WTC11 (cell line): ENCODE measurements around the gene MDN1. TPM values are rescaled to one million over a fixed set of nuclear protein-coding genes. Genes with fewer than 3 reads are reported as not detected.

Experiments
- ATAC-seq: fragments of 200-7000 bp; cut with Tn5 transposase; 2 replicates; pipeline ENCODE4 v1.10.0; 2021; ENCODE audit warnings: mild to moderate bottlenecking, moderate library complexity
- CTCF ChIA-PET: fragments of 300-600 bp; sonication (Branson Sonifier 250); formaldehyde crosslinking; loops from one replicate; lab custom pipeline; 2021; ENCODE audit warnings: antibody characterized with exemption; lab: Charles Lee
- POLR2A ChIA-PET: fragments of 350-600 bp; sonication (Branson Sonifier 250); formaldehyde crosslinking; loops from one replicate; lab custom pipeline; 2021; ENCODE audit warnings: antibody characterized with exemption; lab: Charles Lee
- DNase-seq: peaks from one replicate; pipeline ENCODE4 v3.0.0; 2021; ENCODE audit warnings: low spot score
- H3K27ac Mint-ChIP-seq: 2 replicates; pipeline ENCODE4 v1.8.0; 2021; ENCODE audit warnings: mixed read lengths
- H3K27me3 Mint-ChIP-seq: 2 replicates; pipeline ENCODE4 v1.8.0; 2021; ENCODE audit warnings: low read depth, mild to moderate bottlenecking, moderate library complexity, mixed read lengths
- H3K36me3 Mint-ChIP-seq: 2 replicates; pipeline ENCODE4 v1.8.0; 2021; ENCODE audit warnings: mixed read lengths
- H3K4me1 Mint-ChIP-seq: 2 replicates; pipeline ENCODE4 v1.8.0; 2022; ENCODE audit warnings: mixed read lengths
- H3K4me3 Mint-ChIP-seq: 2 replicates; pipeline ENCODE4 v1.8.0; 2021; ENCODE audit warnings: mild to moderate bottlenecking, moderate library complexity, mixed read lengths
- H3K9me3 Mint-ChIP-seq: 2 replicates; pipeline ENCODE4 v1.8.0; 2021; ENCODE audit warnings: mixed read lengths
- GTF2I ChIP-seq: fragments of 250-450 bp; sonication (Bioruptor Pico); conservative IDR thresholded peaks from 2 replicates; pipeline ENCODE4 v1.4.0; 2021; ENCODE audit warnings: mild to moderate bottlenecking
- IRF2 ChIP-seq: sonication (generic); formaldehyde crosslinking; IDR thresholded peaks from 2 replicates; pipeline ENCODE4 v1.8.0; 2022; ENCODE audit warnings: low read depth, missing genetic modification reagents, borderline replicate concordance
- JUN ChIP-seq: sonication (generic); formaldehyde crosslinking; IDR thresholded peaks from 2 replicates; pipeline ENCODE4 v1.8.0; 2023; ENCODE audit warnings: mild to moderate bottlenecking, missing genetic modification reagents
- NR2C2 ChIP-seq: sonication (generic); formaldehyde crosslinking; IDR thresholded peaks from 2 replicates; pipeline ENCODE4 v1.8.0; 2022; ENCODE audit warnings: mild to moderate bottlenecking, missing genetic modification reagents
- NR3C1 ChIP-seq: sonication (generic); formaldehyde crosslinking; conservative IDR thresholded peaks from 2 replicates; pipeline ENCODE4 v1.8.1; 2023; ENCODE audit warnings: low read depth, mild to moderate bottlenecking, missing genetic modification reagents
- SOX15 ChIP-seq: fragments of 250-450 bp; sonication (Bioruptor Pico); IDR thresholded peaks from 2 replicates; pipeline ENCODE4 v1.9.0; 2021; ENCODE audit warnings: mild to moderate bottlenecking
- TP53 ChIP-seq: sonication (generic); formaldehyde crosslinking; IDR thresholded peaks from 2 replicates; pipeline ENCODE4 v1.8.1; 2023; ENCODE audit warnings: mild to moderate bottlenecking, missing genetic modification reagents
- ZNF317 ChIP-seq: sonication (generic); formaldehyde crosslinking; IDR thresholded peaks from 2 replicates; pipeline ENCODE4 v1.8.1; 2023; ENCODE audit warnings: low read depth, mild to moderate bottlenecking, moderate library complexity, missing genetic modification reagents, borderline replicate concordance
- ZNF423 ChIP-seq: fragments of 250-450 bp; sonication (Bioruptor Pico); IDR thresholded peaks from 2 replicates; pipeline ENCODE4 v2.1.2; 2022; ENCODE audit warnings: mild to moderate bottlenecking, moderate library complexity
- total RNA-seq: library from RNA; stranded (reverse); gene quantifications from 3 replicates; pipeline ENCODE4 v1.2.3, GENCODE V29; 2021
- TF ChIP-seq, protein P1 (sequence below): sonication (generic); formaldehyde crosslinking; conservative IDR thresholded peaks from 2 replicates; pipeline ENCODE4 v1.8.1; 2023; ENCODE audit warnings: mild to moderate bottlenecking, low read depth, missing genetic modification reagents, moderate library complexity
- TF ChIP-seq, protein P2 (sequence below): sonication (generic); formaldehyde crosslinking; IDR thresholded peaks from 2 replicates; pipeline ENCODE4 v1.8.1; 2023; ENCODE audit warnings: mild to moderate bottlenecking, missing genetic modification reagents
- TF ChIP-seq, protein P3 (sequence below): sonication (generic); formaldehyde crosslinking; IDR thresholded peaks from 2 replicates; pipeline ENCODE4 v1.8.0; 2022; ENCODE audit warnings: missing genetic modification reagents
- TF ChIP-seq, protein P4 (sequence below): fragments of 250-450 bp; sonication (Bioruptor Pico); IDR thresholded peaks from 2 replicates; pipeline ENCODE4 v2.1.2; 2022; ENCODE audit warnings: mild to moderate bottlenecking, moderate library complexity

Gene MDN1
- total RNA-seq, 1 experiment from 2014 or later: 195 TPM

DNA sequence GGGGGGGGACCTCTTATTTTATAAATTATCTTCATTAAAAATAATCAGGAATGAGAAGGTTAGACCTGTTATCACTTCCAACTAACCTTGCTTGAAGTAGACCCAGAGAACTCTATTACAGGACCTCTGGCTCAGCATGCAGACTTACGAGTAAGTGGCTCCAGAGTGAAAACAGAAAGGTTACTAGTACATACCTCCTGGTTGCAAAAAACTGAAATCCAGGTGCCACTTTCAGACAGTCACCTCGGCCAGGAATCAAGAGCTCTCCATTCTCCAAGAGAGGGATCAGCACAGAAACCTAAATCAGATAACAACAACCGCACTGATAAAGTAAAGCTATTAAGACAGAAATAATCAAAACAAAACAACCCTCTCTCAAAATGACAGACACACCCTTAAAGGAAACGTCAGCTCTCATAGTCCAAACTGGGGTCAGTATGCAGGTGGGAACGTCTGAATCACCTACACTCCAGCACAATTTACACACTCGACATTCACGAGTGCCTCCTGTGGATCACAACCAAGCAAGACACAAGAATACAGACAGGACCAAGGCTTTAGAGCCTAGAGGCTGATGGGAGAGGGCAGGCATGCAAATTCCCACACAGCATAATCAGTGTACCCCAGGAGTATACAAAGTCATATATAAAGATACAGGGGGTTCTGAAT lies 31.8 kb downstream of the MDN1 start:
- Mint-ChIP-seq H3K4me1 (no peaks in the 10 kb centered on the region), H3K27me3 (no peaks in the 10 kb centered on the region)
- POLR2A ChIA-PET: no interaction called here
- no peak for TF ChIP-seq NR3C1
- no peak for TF ChIP-seq NR2C2 (CRISPR knock-in tag)
- TF ChIP-seq, protein P1, sequence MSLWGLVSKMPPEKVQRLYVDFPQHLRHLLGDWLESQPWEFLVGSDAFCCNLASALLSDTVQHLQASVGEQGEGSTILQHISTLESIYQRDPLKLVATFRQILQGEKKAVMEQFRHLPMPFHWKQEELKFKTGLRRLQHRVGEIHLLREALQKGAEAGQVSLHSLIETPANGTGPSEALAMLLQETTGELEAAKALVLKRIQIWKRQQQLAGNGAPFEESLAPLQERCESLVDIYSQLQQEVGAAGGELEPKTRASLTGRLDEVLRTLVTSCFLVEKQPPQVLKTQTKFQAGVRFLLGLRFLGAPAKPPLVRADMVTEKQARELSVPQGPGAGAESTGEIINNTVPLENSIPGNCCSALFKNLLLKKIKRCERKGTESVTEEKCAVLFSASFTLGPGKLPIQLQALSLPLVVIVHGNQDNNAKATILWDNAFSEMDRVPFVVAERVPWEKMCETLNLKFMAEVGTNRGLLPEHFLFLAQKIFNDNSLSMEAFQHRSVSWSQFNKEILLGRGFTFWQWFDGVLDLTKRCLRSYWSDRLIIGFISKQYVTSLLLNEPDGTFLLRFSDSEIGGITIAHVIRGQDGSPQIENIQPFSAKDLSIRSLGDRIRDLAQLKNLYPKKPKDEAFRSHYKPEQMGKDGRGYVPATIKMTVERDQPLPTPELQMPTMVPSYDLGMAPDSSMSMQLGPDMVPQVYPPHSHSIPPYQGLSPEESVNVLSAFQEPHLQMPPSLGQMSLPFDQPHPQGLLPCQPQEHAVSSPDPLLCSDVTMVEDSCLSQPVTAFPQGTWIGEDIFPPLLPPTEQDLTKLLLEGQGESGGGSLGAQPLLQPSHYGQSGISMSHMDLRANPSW (CRISPR knock-in tag): no peak
- TF ChIP-seq ZNF423: no peak
- no peak for TF ChIP-seq JUN
- TF ChIP-seq SOX15 (CRISPR knock-in tag): no peak
- TF ChIP-seq TP53 (CRISPR knock-in tag): no peak
- TF ChIP-seq, protein P2, sequence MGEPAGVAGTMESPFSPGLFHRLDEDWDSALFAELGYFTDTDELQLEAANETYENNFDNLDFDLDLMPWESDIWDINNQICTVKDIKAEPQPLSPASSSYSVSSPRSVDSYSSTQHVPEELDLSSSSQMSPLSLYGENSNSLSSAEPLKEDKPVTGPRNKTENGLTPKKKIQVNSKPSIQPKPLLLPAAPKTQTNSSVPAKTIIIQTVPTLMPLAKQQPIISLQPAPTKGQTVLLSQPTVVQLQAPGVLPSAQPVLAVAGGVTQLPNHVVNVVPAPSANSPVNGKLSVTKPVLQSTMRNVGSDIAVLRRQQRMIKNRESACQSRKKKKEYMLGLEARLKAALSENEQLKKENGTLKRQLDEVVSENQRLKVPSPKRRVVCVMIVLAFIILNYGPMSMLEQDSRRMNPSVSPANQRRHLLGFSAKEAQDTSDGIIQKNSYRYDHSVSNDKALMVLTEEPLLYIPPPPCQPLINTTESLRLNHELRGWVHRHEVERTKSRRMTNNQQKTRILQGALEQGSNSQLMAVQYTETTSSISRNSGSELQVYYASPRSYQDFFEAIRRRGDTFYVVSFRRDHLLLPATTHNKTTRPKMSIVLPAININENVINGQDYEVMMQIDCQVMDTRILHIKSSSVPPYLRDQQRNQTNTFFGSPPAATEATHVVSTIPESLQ: no peak
- TF ChIP-seq, protein P3, sequence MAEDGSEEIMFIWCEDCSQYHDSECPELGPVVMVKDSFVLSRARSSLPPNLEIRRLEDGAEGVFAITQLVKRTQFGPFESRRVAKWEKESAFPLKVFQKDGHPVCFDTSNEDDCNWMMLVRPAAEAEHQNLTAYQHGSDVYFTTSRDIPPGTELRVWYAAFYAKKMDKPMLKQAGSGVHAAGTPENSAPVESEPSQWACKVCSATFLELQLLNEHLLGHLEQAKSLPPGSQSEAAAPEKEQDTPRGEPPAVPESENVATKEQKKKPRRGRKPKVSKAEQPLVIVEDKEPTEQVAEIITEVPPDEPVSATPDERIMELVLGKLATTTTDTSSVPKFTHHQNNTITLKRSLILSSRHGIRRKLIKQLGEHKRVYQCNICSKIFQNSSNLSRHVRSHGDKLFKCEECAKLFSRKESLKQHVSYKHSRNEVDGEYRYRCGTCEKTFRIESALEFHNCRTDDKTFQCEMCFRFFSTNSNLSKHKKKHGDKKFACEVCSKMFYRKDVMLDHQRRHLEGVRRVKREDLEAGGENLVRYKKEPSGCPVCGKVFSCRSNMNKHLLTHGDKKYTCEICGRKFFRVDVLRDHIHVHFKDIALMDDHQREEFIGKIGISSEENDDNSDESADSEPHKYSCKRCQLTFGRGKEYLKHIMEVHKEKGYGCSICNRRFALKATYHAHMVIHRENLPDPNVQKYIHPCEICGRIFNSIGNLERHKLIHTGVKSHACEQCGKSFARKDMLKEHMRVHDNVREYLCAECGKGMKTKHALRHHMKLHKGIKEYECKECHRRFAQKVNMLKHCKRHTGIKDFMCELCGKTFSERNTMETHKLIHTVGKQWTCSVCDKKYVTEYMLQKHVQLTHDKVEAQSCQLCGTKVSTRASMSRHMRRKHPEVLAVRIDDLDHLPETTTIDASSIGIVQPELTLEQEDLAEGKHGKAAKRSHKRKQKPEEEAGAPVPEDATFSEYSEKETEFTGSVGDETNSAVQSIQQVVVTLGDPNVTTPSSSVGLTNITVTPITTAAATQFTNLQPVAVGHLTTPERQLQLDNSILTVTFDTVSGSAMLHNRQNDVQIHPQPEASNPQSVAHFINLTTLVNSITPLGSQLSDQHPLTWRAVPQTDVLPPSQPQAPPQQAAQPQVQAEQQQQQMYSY: no peak
- TF ChIP-seq, all 79 proteins: peak for 0
- no peak overlapping the region for H3K4me3 Mint-ChIP-seq
- peaks cover 9% of the 10 kb centered on the region for H3K9me3 Mint-ChIP-seq
- no peak for ATAC-seq
- 0 out of 2 replicates have a peak overlapping the region, but pooled peaks have one; percentile 75 for H3K27ac Mint-ChIP-seq
- peaks cover 76% of the 10 kb centered on the region for H3K36me3 Mint-ChIP-seq
- CTCF ChIA-PET: no interaction called here
- no peak for DNase-seq

GRCh38 chr6:89786970-89787369 lies 32.6 kb downstream of the MDN1 start:
- Mint-ChIP-seq H3K27ac (no peak overlapping the region), H3K9me3 (peaks cover 9% of the 10 kb centered on the region), H3K36me3 (peaks cover 78% of the 10 kb centered on the region), H3K4me1 (no peaks in the 10 kb centered on the region), H3K4me3 (no peak overlapping the region), H3K27me3 (no peaks in the 10 kb centered on the region)
- ATAC-seq (no peak), DNase-seq (no peak)
- TF ChIP-seq, protein P4, sequence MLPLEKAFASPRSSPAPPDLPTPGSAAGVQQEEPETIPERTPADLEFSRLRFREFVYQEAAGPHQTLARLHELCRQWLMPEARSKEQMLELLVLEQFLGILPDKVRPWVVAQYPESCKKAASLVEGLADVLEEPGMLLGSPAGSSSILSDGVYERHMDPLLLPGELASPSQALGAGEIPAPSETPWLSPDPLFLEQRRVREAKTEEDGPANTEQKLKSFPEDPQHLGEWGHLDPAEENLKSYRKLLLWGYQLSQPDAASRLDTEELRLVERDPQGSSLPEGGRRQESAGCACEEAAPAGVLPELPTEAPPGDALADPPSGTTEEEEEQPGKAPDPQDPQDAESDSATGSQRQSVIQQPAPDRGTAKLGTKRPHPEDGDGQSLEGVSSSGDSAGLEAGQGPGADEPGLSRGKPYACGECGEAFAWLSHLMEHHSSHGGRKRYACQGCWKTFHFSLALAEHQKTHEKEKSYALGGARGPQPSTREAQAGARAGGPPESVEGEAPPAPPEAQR (CRISPR knock-in tag): no peak
- TF ChIP-seq, protein P3: no peak
- TF ChIP-seq ZNF317 (CRISPR knock-in tag) (no peak), IRF2 (CRISPR knock-in tag) (no peak), GTF2I (CRISPR knock-in tag) (no peak)
- CTCF ChIA-PET: no interaction called here
- POLR2A ChIA-PET: no interaction called here
